ENCODE results near the gene UBE2G2.

GRCh38 chr21:44800971-44801467 lies 601 bp downstream of the UBE2G2 start:
- peak; percentile 45 for TF ChIP-seq CTCF (conservative IDR thresholded peaks at IDR 0.05; ENCODE audit: low read depth, low read length)
- TF ChIP-seq EZH2 (IDR thresholded peaks at IDR 0.05; ENCODE audit: borderline replicate concordance, low read depth, low read length, poor library complexity, severe bottlenecking): no peak

Data from A673 (cell line).